SU-DHL-6 (cell line): ENCODE measurements around the gene RORC.

Experiments used
- H2AFZ ChIP-seq: fragments of 200-600 bp; sonication (generic); 2 replicates; pipeline ENCODE4 v1.6.1; 2014; ENCODE audit warnings: low read depth, mild to moderate bottlenecking, moderate library complexity, mixed read lengths, antibody characterized with exemption, low read length; ENCODE audit not compliant: severe bottlenecking
- H3F3A ChIP-seq: fragments of 200-600 bp; shearing (Covaris generic); 2 replicates; pipeline ENCODE4 v1.6.0; 2016; ENCODE audit warnings: antibody characterized with exemption, mild to moderate bottlenecking; ENCODE audit not compliant: insufficient read depth
- H3K27ac ChIP-seq: fragments of 200-600 bp; sonication (generic); 2 replicates; pipeline ENCODE4 v1.5.1; 2016; ENCODE audit warnings: low read depth, mild to moderate bottlenecking, low read length, moderate library complexity, mixed read lengths
- H3K27me3 ChIP-seq: fragments of 200-600 bp; sonication (generic), shearing (Covaris generic); 2 replicates; pipeline ENCODE4 v1.6.0; 2014; ENCODE audit warnings: mild to moderate bottlenecking, low read length
- H3K36me3 ChIP-seq: fragments of 200-600 bp; sonication (generic); 2 replicates; pipeline ENCODE4 v1.6.1; 2014; ENCODE audit warnings: mild to moderate bottlenecking, low read length, mixed read lengths
- H3K4me2 ChIP-seq: fragments of 300-600, 200-600 bp; shearing (Covaris generic), sonication (generic); 2 replicates; pipeline ENCODE4 v1.6.0; 2014; ENCODE audit warnings: low read length, low read depth, mild to moderate bottlenecking; ENCODE audit not compliant: poor library complexity, severe bottlenecking
- H3K4me3 ChIP-seq: fragments of 200-600 bp; sonication (generic); 2 replicates; pipeline ENCODE4 v1.5.1; 2014; ENCODE audit warnings: antibody characterized with exemption, low read length, mild to moderate bottlenecking, mixed read lengths; ENCODE audit not compliant: insufficient read depth, poor library complexity, severe bottlenecking
- H3K79me2 ChIP-seq: fragments of 200-600 bp; sonication (generic); 2 replicates; pipeline ENCODE4 v1.6.1; 2014; ENCODE audit warnings: mild to moderate bottlenecking, low read length, moderate library complexity; ENCODE audit not compliant: insufficient read depth
- H3K9ac ChIP-seq: fragments of 200-600 bp; sonication (generic); 2 replicates; pipeline ENCODE4 v1.7.0; 2014; ENCODE audit warnings: mild to moderate bottlenecking, low read length
- H3K9me2 ChIP-seq: fragments of 200-600 bp; sonication (generic); replicated peaks from 2 replicates; pipeline ENCODE4 v1.6.1; 2014; ENCODE audit warnings: low read length; ENCODE audit not compliant: insufficient read depth
- H3K9me3 ChIP-seq: fragments of 200-600 bp; sonication (generic); 2 replicates; pipeline ENCODE4 v1.6.1; 2014; ENCODE audit warnings: low read length, mixed read lengths; ENCODE audit not compliant: insufficient read depth
- H4K20me1 ChIP-seq: fragments of 200-600 bp; sonication (generic); 2 replicates; pipeline ENCODE4 v1.6.1; 2014; ENCODE audit warnings: low read depth, mild to moderate bottlenecking, antibody characterized with exemption, low read length, moderate library complexity, mixed read lengths
- CTCF ChIP-seq: fragments of 200-600 bp; sonication (generic); IDR thresholded peaks from one replicate; pipeline ENCODE4 v1.5.1; 2017; ENCODE audit warnings: antibody characterized with exemption, mild to moderate bottlenecking, low read length, moderate library complexity; ENCODE audit not compliant: insufficient read depth, poor library complexity, severe bottlenecking
- EZH2phosphoT487 ChIP-seq: fragments of 200-600 bp; sonication (generic), shearing (Covaris generic); conservative IDR thresholded peaks from 2 replicates; pipeline ENCODE4 v1.6.1; 2018; ENCODE audit warnings: mild to moderate bottlenecking, antibody characterized with exemption, low read length, moderate library complexity, mixed read lengths

RORC gene

DNA sequence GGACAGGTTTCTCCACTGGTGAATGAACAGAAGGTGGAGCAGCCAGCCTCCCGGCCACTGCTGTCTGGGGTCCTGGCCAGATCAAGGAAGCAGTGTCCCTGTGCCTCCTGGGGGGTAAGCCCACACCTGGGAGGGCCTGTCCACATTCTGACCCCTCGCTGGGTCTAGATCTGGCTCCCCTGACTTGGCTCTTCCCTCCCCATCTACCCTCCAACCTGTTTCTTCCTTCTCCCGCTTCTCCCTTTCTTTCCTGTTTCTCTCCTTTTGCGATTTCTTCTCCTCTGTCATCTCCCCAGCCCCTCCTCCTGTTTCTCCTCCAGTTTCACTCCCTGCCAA, 378 bp downstream of the RORC start:
- Histone ChIP-seq H3K27me3 (no peaks in the 10 kb centered on the region), H3K9ac (no peak overlapping the region), H2AFZ (no peak overlapping the region), H3K4me2 (no peak overlapping the region), H3K79me2 (no peaks in the 10 kb centered on the region), H3K9me2 (no peaks in the 10 kb centered on the region), H3K9me3 (no peaks in the 10 kb centered on the region), H3K27ac (no peak overlapping the region), H4K20me1 (no peaks in the 10 kb centered on the region), H3K36me3 (no peaks in the 10 kb centered on the region), H3K4me3 (no peak overlapping the region), H3F3A (no peaks in the 10 kb centered on the region)
- TF ChIP-seq CTCF = no peak
- TF ChIP-seq EZH2phosphoT487 = no peak

GRCh38 chr1:151830055-151830454, 1.5 kb downstream of the RORC start:
- H3F3A ChIP-seq = no peaks in the 10 kb centered on the region
- H3K27ac ChIP-seq = no peak overlapping the region
- H3K9me3 ChIP-seq = no peaks in the 10 kb centered on the region
- no peaks in the 10 kb centered on the region for H3K36me3 ChIP-seq
- no peak overlapping the region for H3K4me3 ChIP-seq
- H3K27me3 ChIP-seq = no peaks in the 10 kb centered on the region
- H2AFZ ChIP-seq = no peak overlapping the region
- no peaks in the 10 kb centered on the region for H3K9me2 ChIP-seq
- TF ChIP-seq EZH2phosphoT487 (no peak), CTCF (no peak)
- H3K79me2 ChIP-seq = no peaks in the 10 kb centered on the region
- no peak overlapping the region for H3K9ac ChIP-seq
- H3K4me2 ChIP-seq = no peak overlapping the region
- no peaks in the 10 kb centered on the region for H4K20me1 ChIP-seq

- Histone ChIP-seq H3K4me2 (no peak overlapping the region), H3K79me2 (no peaks in the 10 kb centered on the region), H2AFZ (no peak overlapping the region), H3K9me3 (no peaks in the 10 kb centered on the region), H3K27me3 (no peaks in the 10 kb centered on the region), H3K9ac (no peak overlapping the region), H3K4me3 (no peak overlapping the region), H3K9me2 (no peaks in the 10 kb centered on the region), H4K20me1 (no peaks in the 10 kb centered on the region), H3F3A (no peaks in the 10 kb centered on the region), H3K36me3 (no peaks in the 10 kb centered on the region), H3K27ac (no peak overlapping the region)
- no peak for TF ChIP-seq EZH2phosphoT487
- TF ChIP-seq CTCF = no peak
Measured at GRCh38 chr1:151829352-151830046, 2.1 kb downstream of the RORC start.
